ENCODE results near the gene SSTR1.
A peak's percentile ranks its signal among the peaks of the same experiment; 100 is the strongest.

The SSTR1 gene

DNA sequence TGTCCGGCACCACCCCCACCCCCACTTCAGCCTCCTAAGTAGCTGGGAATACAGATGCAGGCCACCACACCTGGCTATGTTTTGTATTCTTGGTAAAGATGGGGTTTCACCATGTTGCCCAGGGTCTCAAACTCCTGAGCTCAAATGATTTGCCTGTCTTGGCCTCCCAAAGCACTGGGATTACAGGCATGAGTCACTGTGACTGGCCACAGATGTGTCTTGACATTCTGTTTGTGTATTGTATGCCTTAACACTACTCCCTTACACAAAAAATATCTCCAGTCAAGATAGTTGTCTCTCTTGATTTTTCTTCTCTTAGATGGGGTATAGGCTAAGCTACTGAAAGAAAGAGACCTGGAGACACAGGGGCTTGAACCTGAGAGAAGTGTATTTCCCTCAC is 30.6 kb downstream of the SSTR1 start:
- H3K4me3 ChIP-seq (ENCODE audit: control insufficient read depth, low read depth, low read length) = no peak overlapping the region
- peak; percentile 44 for DNase-seq (ENCODE audit: low read depth)
- TF ChIP-seq, protein P1, sequence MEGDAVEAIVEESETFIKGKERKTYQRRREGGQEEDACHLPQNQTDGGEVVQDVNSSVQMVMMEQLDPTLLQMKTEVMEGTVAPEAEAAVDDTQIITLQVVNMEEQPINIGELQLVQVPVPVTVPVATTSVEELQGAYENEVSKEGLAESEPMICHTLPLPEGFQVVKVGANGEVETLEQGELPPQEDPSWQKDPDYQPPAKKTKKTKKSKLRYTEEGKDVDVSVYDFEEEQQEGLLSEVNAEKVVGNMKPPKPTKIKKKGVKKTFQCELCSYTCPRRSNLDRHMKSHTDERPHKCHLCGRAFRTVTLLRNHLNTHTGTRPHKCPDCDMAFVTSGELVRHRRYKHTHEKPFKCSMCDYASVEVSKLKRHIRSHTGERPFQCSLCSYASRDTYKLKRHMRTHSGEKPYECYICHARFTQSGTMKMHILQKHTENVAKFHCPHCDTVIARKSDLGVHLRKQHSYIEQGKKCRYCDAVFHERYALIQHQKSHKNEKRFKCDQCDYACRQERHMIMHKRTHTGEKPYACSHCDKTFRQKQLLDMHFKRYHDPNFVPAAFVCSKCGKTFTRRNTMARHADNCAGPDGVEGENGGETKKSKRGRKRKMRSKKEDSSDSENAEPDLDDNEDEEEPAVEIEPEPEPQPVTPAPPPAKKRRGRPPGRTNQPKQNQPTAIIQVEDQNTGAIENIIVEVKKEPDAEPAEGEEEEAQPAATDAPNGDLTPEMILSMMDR (conservative IDR thresholded peaks at IDR 0.05; ENCODE audit: control insufficient read depth, insufficient read depth, low read depth, low read length) = no peak

GRCh38 chr14:38238878-38239277 is 31.2 kb downstream of the SSTR1 start:
- TF ChIP-seq, protein P1 (conservative IDR thresholded peaks at IDR 0.05; ENCODE audit: control insufficient read depth, insufficient read depth, low read depth, low read length) = no peak
- DNase-seq (ENCODE audit: low read depth) = peak; percentile 22
- H3K4me3 ChIP-seq (ENCODE audit: control insufficient read depth, low read depth, low read length) = no peak overlapping the region

GRCh38 chr14:38243696-38244240 is 36.1 kb downstream of the SSTR1 start:
- no peak for DNase-seq (ENCODE audit: low read depth)
- H3K4me3 ChIP-seq (ENCODE audit: control insufficient read depth, low read depth, low read length) = no peak overlapping the region
- TF ChIP-seq, protein P1 (conservative IDR thresholded peaks at IDR 0.05; ENCODE audit: control insufficient read depth, insufficient read depth, low read depth, low read length) = no peak

DNA sequence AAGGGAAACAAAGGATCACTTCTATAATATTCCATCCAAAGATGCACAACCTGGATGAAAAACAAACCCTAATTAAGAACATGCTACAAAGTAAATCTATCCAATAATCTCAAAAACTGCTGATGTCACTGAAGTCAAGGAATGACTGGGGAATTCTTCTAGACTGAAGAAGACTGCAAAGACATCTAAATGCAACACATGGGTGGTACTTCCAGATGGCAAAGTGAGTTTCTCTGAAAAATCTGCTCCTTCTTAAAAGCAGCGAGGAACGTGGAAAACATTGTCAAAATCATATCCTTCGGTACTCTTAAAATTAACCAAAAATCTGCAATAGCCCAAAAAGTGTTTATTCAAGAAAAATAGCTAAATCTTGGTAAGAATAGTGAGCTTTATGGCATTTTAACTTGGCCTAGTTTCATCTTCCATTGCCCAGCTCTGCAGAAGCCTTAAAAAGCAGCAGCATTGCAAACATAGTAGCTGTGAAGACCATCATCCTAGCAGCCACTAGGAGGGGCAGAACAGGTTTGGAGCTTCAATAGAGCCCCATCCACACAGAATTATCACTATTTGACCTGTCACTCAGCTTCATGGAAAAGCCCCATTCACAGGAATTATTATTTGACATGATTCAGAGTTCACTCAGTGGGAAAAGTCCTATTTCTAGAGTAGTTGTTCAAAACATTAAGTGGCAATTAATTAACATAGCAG is 40.8 kb downstream of the SSTR1 start:
- DNase-seq (ENCODE audit: low read depth) = no peak
- TF ChIP-seq, protein P1 (conservative IDR thresholded peaks at IDR 0.05; ENCODE audit: control insufficient read depth, insufficient read depth, low read depth, low read length) = peak; percentile 28

DNA sequence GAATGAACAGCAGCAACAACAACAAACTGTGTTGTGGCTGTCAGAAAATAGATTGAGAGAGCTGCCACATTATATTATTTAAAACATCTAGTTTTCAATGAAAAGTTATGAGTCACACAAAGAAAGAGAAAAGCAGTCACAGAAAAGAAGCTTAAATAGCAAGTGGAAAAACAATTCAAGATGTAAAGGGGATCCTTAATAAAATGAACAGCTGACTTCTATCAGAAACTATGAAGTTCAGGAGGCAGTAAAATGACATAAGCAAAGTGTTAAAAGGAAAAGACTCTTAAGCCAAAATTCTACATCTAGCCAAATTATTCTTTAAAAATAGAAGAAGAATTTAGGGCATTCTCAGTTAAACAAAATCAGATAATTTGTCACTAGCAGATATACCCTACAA is 42.6 kb downstream of the SSTR1 start:
- H3K4me3 ChIP-seq (ENCODE audit: control insufficient read depth, low read depth, low read length) = no peak overlapping the region
- DNase-seq (ENCODE audit: low read depth) = no peak
- TF ChIP-seq, protein P1 (conservative IDR thresholded peaks at IDR 0.05; ENCODE audit: control insufficient read depth, insufficient read depth, low read depth, low read length) = no peak

More for the DNA sequence above, 40.8 kb downstream of the SSTR1 start:
- no peak overlapping the region for H3K4me3 ChIP-seq (ENCODE audit: control insufficient read depth, low read depth, low read length)

GRCh38 chr14:38252066-38252710 is 44.5 kb downstream of the SSTR1 start:
- no peak for DNase-seq (ENCODE audit: low read depth)
- TF ChIP-seq, protein P1 (conservative IDR thresholded peaks at IDR 0.05; ENCODE audit: control insufficient read depth, insufficient read depth, low read depth, low read length) = no peak
- no peak overlapping the region for H3K4me3 ChIP-seq (ENCODE audit: control insufficient read depth, low read depth, low read length)
